GM19239 (cell line): Measurements from ENCODE around the gene PAX3.

Experiments used
- DNase-seq: peaks from one replicate; pipeline ENCODE4 v3.0.0; 2011; ENCODE audit warnings: low spot score; ENCODE audit not compliant: insufficient read length
- FAIRE-seq: peaks from 2 replicates; lab custom pipeline; 2011; peaks lifted over from hg19 to GRCh38; lab: Jason Lieb, UNC

The PAX3 gene

GRCh38 chr2:222311319-222311977, 12.7 kb upstream of the PAX3 start:
- FAIRE-seq (no peak), DNase-seq (no peak)

- DNase-seq = no peak
- no peak for FAIRE-seq
Observed at GRCh38 chr2:222310747-222311318, 12.0 kb upstream of the PAX3 start.

- FAIRE-seq = no peak
- no peak for DNase-seq
Observed at GRCh38 chr2:222309766-222310165, 11.0 kb upstream of the PAX3 start.

- no peak for FAIRE-seq
Observed at GRCh38 chr2:222309361-222309760, 10.6 kb upstream of the PAX3 start.

GRCh38 chr2:222307978-222308730, 9.4 kb upstream of the PAX3 start:
- FAIRE-seq = no peak
- DNase-seq = no peak

More at GRCh38 chr2:222309361-222309760, 10.6 kb upstream of the PAX3 start:
- DNase-seq = no peak

- DNase-seq (no peak), FAIRE-seq (no peak)
Observed at GRCh38 chr2:222307143-222307756, 8.5 kb upstream of the PAX3 start.

- FAIRE-seq (no peak), DNase-seq (no peak)
Observed at GRCh38 chr2:222306393-222307142, 7.8 kb upstream of the PAX3 start.

GRCh38 chr2:222305516-222306392, 7.0 kb upstream of the PAX3 start:
- DNase-seq (no peak), FAIRE-seq (peak; percentile 40)

- DNase-seq (no peak), FAIRE-seq (peak; percentile 21)
Observed at GRCh38 chr2:222304737-222305515, 6.1 kb upstream of the PAX3 start.

- DNase-seq (no peak), FAIRE-seq (no peak)
Observed at GRCh38 chr2:222303828-222304736, 5.3 kb upstream of the PAX3 start.

- FAIRE-seq (no peak), DNase-seq (no peak)
Observed at GRCh38 chr2:222303045-222303827, 4.4 kb upstream of the PAX3 start.

GRCh38 chr2:222302178-222303018, 3.6 kb upstream of the PAX3 start:
- DNase-seq (no peak), FAIRE-seq (peak; percentile 39)

- FAIRE-seq (no peak), DNase-seq (no peak)
Observed at GRCh38 chr2:222301796-222302118, 3.0 kb upstream of the PAX3 start.

GRCh38 chr2:222301053-222301795, 2.4 kb upstream of the PAX3 start:
- DNase-seq (no peak), FAIRE-seq (no peak)

GRCh38 chr2:222300726-222301052, 1.9 kb upstream of the PAX3 start:
- FAIRE-seq = no peak
- DNase-seq = no peak
